Keratinocyte (primary cell): Measurements from ENCODE around the gene TARBP1. TPM values are rescaled to one million over a fixed set of nuclear protein-coding genes. Genes with fewer than 3 reads are reported as not detected.

ENCODE experiments used
- DNase-seq: peaks from one replicate; pipeline ENCODE4 v3.0.0-alpha.2; 2011; ENCODE audit warnings: low read depth, missing footprints, low spot score
- FAIRE-seq: peaks from 2 replicates; lab custom pipeline; 2011; peaks lifted over from hg19 to GRCh38; lab: Jason Lieb, UNC
- H2AFZ ChIP-seq: 2 replicates; pipeline ENCODE4 v1.6.0; 2012; ENCODE audit warnings: low read length, control low read depth, inconsistent platforms; ENCODE audit not compliant: control insufficient read depth
- H3K27ac ChIP-seq: 2 replicates; pipeline ENCODE4 v1.5.1; 2011; ENCODE audit warnings: low read length; ENCODE audit not compliant: control insufficient read depth, insufficient read depth
- H3K27me3 ChIP-seq: 3 replicates; pipeline ENCODE4 v1.6.0; 2011; ENCODE audit warnings: low read length; ENCODE audit not compliant: control insufficient read depth, insufficient read depth; ENCODE audit errors: extremely low read depth
- H3K36me3 ChIP-seq, 2 experiments: 2 replicates in 1 of 2; 3 replicates in 1 of 2; pipeline ENCODE4 v1.5.1; 2011; ENCODE audit warnings: low read length in 2 of 2, mild to moderate bottlenecking in 1 of 2; ENCODE audit not compliant: control insufficient read depth in 2 of 2, insufficient read depth in 2 of 2; ENCODE audit errors: extremely low read depth in 1 of 2
- H3K4me1 ChIP-seq: 3 replicates; pipeline ENCODE4 v1.5.1; 2011; ENCODE audit warnings: low read length; ENCODE audit not compliant: control insufficient read depth, insufficient read depth; ENCODE audit errors: extremely low read depth
- H3K4me2 ChIP-seq: 3 replicates; pipeline ENCODE4 v1.6.0; 2011; ENCODE audit warnings: low read depth, low read length; ENCODE audit not compliant: control insufficient read depth, insufficient read depth; ENCODE audit errors: extremely low read depth
- H3K4me3 ChIP-seq, 3 experiments: fragments of 200-600 bp in 1 of 3; sonication (generic) in 1 of 3; 2 replicates in 2 of 3; 3 replicates in 1 of 3; pipeline ENCODE4 v1.5.1; 2011 to 2016; ENCODE audit warnings: low read length in 3 of 3, mild to moderate bottlenecking in 3 of 3, control low read depth in 2 of 3, inconsistent platforms in 1 of 3, low read depth in 1 of 3, mixed read lengths in 1 of 3, mixed run types in 1 of 3, moderate library complexity in 1 of 3; ENCODE audit not compliant: control insufficient read depth in 2 of 3, insufficient read depth in 2 of 3; ENCODE audit errors: extremely low read depth in 1 of 3
- H3K79me2 ChIP-seq: 2 replicates; pipeline ENCODE4 v1.6.0; 2012; ENCODE audit warnings: low read length; ENCODE audit not compliant: control insufficient read depth, insufficient read depth
- H3K9ac ChIP-seq: 3 replicates; pipeline ENCODE4 v1.6.0; 2011; ENCODE audit warnings: low read length; ENCODE audit not compliant: control insufficient read depth, insufficient read depth; ENCODE audit errors: extremely low read depth
- H3K9me1 ChIP-seq: 3 replicates; pipeline ENCODE4 v1.6.0; 2011; ENCODE audit warnings: low read length; ENCODE audit not compliant: control insufficient read depth, insufficient read depth; ENCODE audit errors: extremely low read depth
- H3K9me3 ChIP-seq: 2 replicates; pipeline ENCODE4 v1.5.1; 2012; ENCODE audit warnings: low read depth, low read length; ENCODE audit not compliant: control insufficient read depth
- H4K20me1 ChIP-seq: 3 replicates; pipeline ENCODE4 v1.6.0; 2011; ENCODE audit warnings: low read length; ENCODE audit not compliant: control insufficient read depth, insufficient read depth; ENCODE audit errors: extremely low read depth
- EZH2 ChIP-seq: IDR thresholded peaks from one replicate; pipeline ENCODE4 v1.6.1; 2012; ENCODE audit warnings: inconsistent platforms, mild to moderate bottlenecking, low read length, moderate library complexity
- dilution Hi-C: fragments of 300-500 bp; cut with MboI; formaldehyde crosslinking; loops from one replicate; pipeline ENCODE4 v1.7.0; 2020; ENCODE audit warnings: low sequenced_read_pairs; ENCODE audit not compliant: extremely low pct_ligation_motif_present
- polyA plus RNA-seq, 5 experiments: library from polyadenylated mRNA; depleted of rRNA in 3 of 5; stranded (reverse) in 3 of 5; stranded (forward) in 1 of 5; unstranded in 1 of 5; fragments of >200 nt; gene quantifications; 1 replicate in 1 of 5; 2 replicates in 3 of 5; 3 replicates in 1 of 5; pipeline versions ENCODE4 v1.2.1 to v1.2.3, GENCODE V29; 2011 to 2012; ENCODE audit warnings: missing spikeins in 2 of 5, low read depth in 1 of 5, low replicate concordance in 1 of 5
- TF ChIP-seq, protein P1 (sequence below), 3 experiments: IDR thresholded peaks in 1 of 3; conservative IDR thresholded peaks in 1 of 3; optimal IDR thresholded peaks in 1 of 3; 2 replicates in 2 of 3; 3 replicates in 1 of 3; pipeline versions ENCODE3 to v1.5.1; 2011; ENCODE audit warnings: low read length in 3 of 3, mild to moderate bottlenecking in 3 of 3, moderate library complexity in 2 of 3, control low read depth in 1 of 3, inconsistent platforms in 1 of 3; ENCODE audit not compliant: insufficient read depth in 2 of 3; ENCODE audit errors: extremely low read depth in 1 of 3

The TARBP1 gene
- polyA plus RNA-seq, 1 donor (not counting 4 experiments of a cell fraction or from before 2014, with no cell fraction given) = 28.7 TPM

GRCh38 chr1:234527346-234527745 is 48.4 kb upstream of the TARBP1 start:
- H3K36me3 ChIP-seq = no peaks in the 10 kb centered on the region
- no peaks in the 10 kb centered on the region for H3K79me2 ChIP-seq
- DNase-seq (no peak), FAIRE-seq (no peak)
- no peaks in the 10 kb centered on the region for H4K20me1 ChIP-seq
- H2AFZ ChIP-seq = no peak overlapping the region
- no peaks in the 10 kb centered on the region for H3K27me3 ChIP-seq
- no peaks in the 10 kb centered on the region for H3K9me1 ChIP-seq
- no peak overlapping the region for H3K27ac ChIP-seq
- dilution Hi-C loops = no loop called here
- peaks cover 24% of the 10 kb centered on the region for H3K4me1 ChIP-seq
- H3K4me2 ChIP-seq = no peak overlapping the region
- no peak overlapping the region for H3K9ac ChIP-seq
- TF ChIP-seq EZH2 = no peak
- TF ChIP-seq, protein P1, sequence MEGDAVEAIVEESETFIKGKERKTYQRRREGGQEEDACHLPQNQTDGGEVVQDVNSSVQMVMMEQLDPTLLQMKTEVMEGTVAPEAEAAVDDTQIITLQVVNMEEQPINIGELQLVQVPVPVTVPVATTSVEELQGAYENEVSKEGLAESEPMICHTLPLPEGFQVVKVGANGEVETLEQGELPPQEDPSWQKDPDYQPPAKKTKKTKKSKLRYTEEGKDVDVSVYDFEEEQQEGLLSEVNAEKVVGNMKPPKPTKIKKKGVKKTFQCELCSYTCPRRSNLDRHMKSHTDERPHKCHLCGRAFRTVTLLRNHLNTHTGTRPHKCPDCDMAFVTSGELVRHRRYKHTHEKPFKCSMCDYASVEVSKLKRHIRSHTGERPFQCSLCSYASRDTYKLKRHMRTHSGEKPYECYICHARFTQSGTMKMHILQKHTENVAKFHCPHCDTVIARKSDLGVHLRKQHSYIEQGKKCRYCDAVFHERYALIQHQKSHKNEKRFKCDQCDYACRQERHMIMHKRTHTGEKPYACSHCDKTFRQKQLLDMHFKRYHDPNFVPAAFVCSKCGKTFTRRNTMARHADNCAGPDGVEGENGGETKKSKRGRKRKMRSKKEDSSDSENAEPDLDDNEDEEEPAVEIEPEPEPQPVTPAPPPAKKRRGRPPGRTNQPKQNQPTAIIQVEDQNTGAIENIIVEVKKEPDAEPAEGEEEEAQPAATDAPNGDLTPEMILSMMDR (optimal IDR thresholded peaks at IDR 0.05 in 1 of 3, IDR thresholded peaks at IDR 0.05 in 1 of 3, conservative IDR thresholded peaks at IDR 0.05 in 1 of 3; ENCODE audit: extremely low read depth in 1 of 3, insufficient read depth in 2 of 3, low read length in 3 of 3) = no peak
- no peaks in the 10 kb centered on the region for H3K9me3 ChIP-seq
- H3K4me3 ChIP-seq = no peak overlapping the region

DNA sequence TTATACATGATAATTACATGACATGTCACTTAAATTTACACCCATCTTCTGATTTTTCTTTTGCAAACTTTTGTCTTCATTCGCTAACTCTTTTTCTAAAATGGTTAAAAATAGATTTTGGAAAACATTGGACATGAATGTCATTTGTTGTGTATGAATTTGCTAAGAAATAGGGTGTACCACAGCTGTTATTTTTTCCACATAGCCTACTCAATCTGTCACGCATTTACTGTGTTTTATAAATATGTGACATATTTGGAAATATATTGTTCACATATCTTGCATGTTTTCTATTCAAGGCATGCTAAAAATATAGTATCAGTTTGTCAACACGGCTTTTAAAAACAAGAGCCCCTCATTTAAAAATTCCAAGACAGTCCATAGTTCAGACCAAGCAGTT is 47.9 kb upstream of the TARBP1 start:
- H3K4me2 ChIP-seq = no peak overlapping the region
- H3K4me3 ChIP-seq = no peak overlapping the region
- no peaks in the 10 kb centered on the region for H3K27me3 ChIP-seq
- DNase-seq (no peak), FAIRE-seq (no peak)
- no peak overlapping the region for H3K9ac ChIP-seq
- H3K27ac ChIP-seq = no peak overlapping the region
- no peak overlapping the region for H2AFZ ChIP-seq
- H4K20me1 ChIP-seq = no peaks in the 10 kb centered on the region
- H3K4me1 ChIP-seq = peaks cover 20% of the 10 kb centered on the region
- no peaks in the 10 kb centered on the region for H3K79me2 ChIP-seq
- H3K9me1 ChIP-seq = no peaks in the 10 kb centered on the region
- H3K9me3 ChIP-seq = no peaks in the 10 kb centered on the region
- TF ChIP-seq, protein P1 (optimal IDR thresholded peaks at IDR 0.05 in 1 of 3, IDR thresholded peaks at IDR 0.05 in 1 of 3, conservative IDR thresholded peaks at IDR 0.05 in 1 of 3; ENCODE audit: extremely low read depth in 1 of 3, insufficient read depth in 2 of 3, low read length in 3 of 3) = no peak
- TF ChIP-seq EZH2 = no peak
- dilution Hi-C loops = no loop called here
- H3K36me3 ChIP-seq = no peaks in the 10 kb centered on the region
